22Rv1 (cell line): ENCODE data around the gene PSD4.

Experiments
- CTCF ChIP-seq: fragments of 450-650 bp; IDR thresholded peaks from 2 replicates; pipeline ENCODE4 v1.5.1; 2017; ENCODE audit warnings: mild to moderate bottlenecking
- ZFX ChIP-seq: fragments of 450-650 bp; IDR thresholded peaks from 2 replicates; pipeline ENCODE4 v1.6.1; 2017; ENCODE audit warnings: antibody characterized with exemption, borderline replicate concordance

GRCh38 chr2:113129519-113130078 is 44.2 kb upstream of the PSD4 start:
- TF ChIP-seq CTCF (no peak), ZFX (no peak)
